Karpas-422 (cell line): Measurements from ENCODE around the gene CFAP97D2. TPM values are rescaled to one million over a fixed set of nuclear protein-coding genes. Genes with fewer than 3 reads are reported as not detected.
A peak's percentile ranks its signal among the peaks of the same experiment; 100 is the strongest.

Experiments used
- DNase-seq: peaks from one replicate; pipeline ENCODE4 v3.0.0-alpha.2; 2015
- H2AFZ ChIP-seq: fragments of 200-600 bp; sonication (generic); 2 replicates; pipeline ENCODE4 v1.6.1; 2014; ENCODE audit warnings: antibody characterized with exemption, low read length, mixed read lengths
- H3K27ac ChIP-seq: fragments of 200-600 bp; sonication (generic); 2 replicates; pipeline ENCODE4 v1.5.1; 2014; ENCODE audit warnings: mild to moderate bottlenecking, low read length, moderate library complexity
- H3K27me3 ChIP-seq: fragments of 200-600 bp; sonication (generic); 2 replicates; pipeline ENCODE4 v1.6.1; 2014; ENCODE audit warnings: low read length, mixed read lengths
- H3K36me3 ChIP-seq: fragments of 200-600 bp; sonication (generic); 2 replicates; pipeline ENCODE4 v1.6.1; 2014; ENCODE audit warnings: low read length, mixed read lengths; ENCODE audit not compliant: insufficient read depth
- H3K4me1 ChIP-seq: fragments of 200-600 bp; sonication (generic); 2 replicates; pipeline ENCODE4 v1.6.1; 2014; ENCODE audit warnings: mild to moderate bottlenecking, low read length, mixed read lengths
- H3K4me2 ChIP-seq: fragments of 200-600 bp; sonication (generic); 2 replicates; pipeline ENCODE4 v1.6.1; 2014; ENCODE audit warnings: low read length, low read depth, mild to moderate bottlenecking; ENCODE audit not compliant: poor library complexity, severe bottlenecking
- H3K4me3 ChIP-seq: fragments of 200-600 bp; sonication (generic); 2 replicates; pipeline ENCODE4 v1.5.1; 2014; ENCODE audit warnings: mild to moderate bottlenecking, antibody characterized with exemption, low read length, mixed read lengths
- H3K79me2 ChIP-seq: fragments of 200-600 bp; sonication (generic); 2 replicates; pipeline ENCODE4 v1.6.1; 2014; ENCODE audit warnings: mild to moderate bottlenecking, low read length, mixed read lengths
- H3K9ac ChIP-seq: fragments of 200-600 bp; sonication (generic); 2 replicates; pipeline ENCODE4 v1.6.0; 2014; ENCODE audit warnings: low read length
- H3K9me2 ChIP-seq: fragments of 200-600 bp; sonication (generic), shearing (Covaris generic); replicated peaks from 2 replicates; pipeline ENCODE4 v1.6.0; 2014; ENCODE audit warnings: mild to moderate bottlenecking, low read length, moderate library complexity; ENCODE audit not compliant: insufficient read depth
- H3K9me3 ChIP-seq: fragments of 300-700, 200-600 bp; sonication (generic); 2 replicates; pipeline ENCODE4 v1.6.1; 2014; ENCODE audit warnings: low read length, mixed read lengths
- H4K20me1 ChIP-seq: fragments of 200-600 bp; sonication (generic); 2 replicates; pipeline ENCODE4 v1.6.1; 2014; ENCODE audit warnings: mild to moderate bottlenecking, antibody characterized with exemption, low read length, low read depth; ENCODE audit not compliant: insufficient read depth
- small RNA-seq: library from RNA; depleted of rRNA; stranded (forward); fragments of <200 nt; gene quantifications from one replicate; pipeline ENCODE3, GENCODE V24; 2014
- total RNA-seq: library from RNA; depleted of rRNA; stranded (reverse); fragments of >200 nt; shearing (Covaris generic); gene quantifications from 2 replicates; pipeline ENCODE4 v1.2.3, GENCODE V29; 2014; ENCODE audit warnings: low replicate concordance; rRNA removed

CFAP97D2 gene
- total RNA-seq, 1 experiment from 2014 or later, result not detected

DNA sequence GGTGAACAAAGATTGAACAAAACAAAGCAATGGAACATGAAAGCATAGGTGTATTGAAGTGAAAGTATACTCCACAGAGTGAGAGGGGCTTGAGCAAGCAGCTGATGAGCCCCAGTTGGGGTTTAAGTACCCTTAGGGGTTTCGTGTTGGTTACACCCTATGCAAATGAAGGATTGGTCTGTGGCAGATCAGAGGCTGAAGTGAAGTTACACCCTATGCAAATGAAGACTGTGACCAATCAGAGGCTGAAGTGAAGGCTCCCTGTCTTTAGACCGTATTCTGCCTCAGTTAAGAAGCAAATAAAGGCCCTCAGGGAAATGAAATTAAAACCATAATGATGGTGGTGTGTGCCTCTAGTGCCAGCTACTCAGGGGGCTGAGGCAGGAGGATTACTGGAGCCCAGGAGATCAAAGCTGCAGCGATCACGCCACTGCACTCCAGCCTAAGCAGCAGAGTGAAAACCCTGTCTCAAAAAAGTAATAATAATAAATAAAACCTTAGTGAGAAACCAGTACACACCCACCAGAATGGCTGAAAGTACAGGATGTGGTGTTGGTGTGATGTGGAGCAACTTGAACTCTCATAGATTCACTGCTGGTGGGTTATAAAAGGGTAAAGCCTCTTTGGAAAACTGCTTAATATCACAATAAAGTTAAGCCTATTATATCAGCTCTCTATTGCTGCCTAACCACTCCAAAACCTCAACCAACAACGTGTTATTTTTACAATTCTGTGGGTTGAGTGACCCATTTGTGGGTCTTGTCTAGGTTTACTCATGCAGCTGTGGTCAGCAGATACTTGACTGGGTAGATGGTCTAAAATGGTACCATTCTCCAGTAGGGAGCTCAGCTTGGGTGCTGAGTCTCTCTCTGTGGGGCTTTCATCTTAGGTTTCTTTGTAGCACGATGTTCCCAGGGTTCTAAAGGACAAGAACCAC lies 89.6 kb downstream of the CFAP97D2 start:
- peaks cover 71% of the 10 kb centered on the region for H3K36me3 ChIP-seq
- DNase-seq, result peak; percentile 79

DNA sequence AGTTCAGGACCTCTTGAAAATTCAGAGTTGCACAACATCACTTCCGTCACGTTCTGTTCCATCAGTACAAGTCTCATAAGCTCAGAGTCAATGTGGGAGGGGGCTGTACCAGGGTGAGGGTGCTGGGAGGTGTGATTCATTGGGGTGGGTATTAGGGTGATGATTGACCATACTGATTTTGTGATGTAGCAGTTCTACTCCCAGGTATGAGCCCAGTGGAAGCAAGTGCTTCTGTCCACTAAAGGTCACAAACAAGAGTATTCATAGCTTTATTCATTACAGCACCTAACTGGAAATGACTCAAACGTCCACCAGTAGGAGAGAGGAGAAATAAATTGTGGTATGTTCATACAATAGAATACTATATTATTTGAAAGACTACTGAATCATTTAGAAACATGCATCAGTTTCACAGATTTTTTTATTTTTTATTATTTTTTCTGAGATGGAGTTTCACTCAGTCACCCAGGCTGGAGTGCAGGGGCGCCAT lies 90.3 kb downstream of the CFAP97D2 start:
- no peak overlapping the region for H3K9ac ChIP-seq
- peaks cover 3% of the 10 kb centered on the region; the same call in 1 of the 2 replicates for H3K9me3 ChIP-seq
- peaks cover 16% of the 10 kb centered on the region for H3K4me1 ChIP-seq
- H3K79me2 ChIP-seq, result no peaks in the 10 kb centered on the region
- peaks cover 67% of the 10 kb centered on the region for H3K36me3 ChIP-seq
- no peak overlapping the region for H3K4me2 ChIP-seq
- H3K4me3 ChIP-seq, result no peak overlapping the region
- no peaks in the 10 kb centered on the region for H4K20me1 ChIP-seq
- no peak for DNase-seq
- H3K27me3 ChIP-seq, result no peaks in the 10 kb centered on the region
- no peaks in the 10 kb centered on the region for H3K9me2 ChIP-seq
- peak overlapping the region; percentile 65; the same call in 1 of the 2 replicates for H3K27ac ChIP-seq
- no peak overlapping the region for H2AFZ ChIP-seq

More for the DNA sequence above, 89.6 kb downstream of the CFAP97D2 start:
- no peaks in the 10 kb centered on the region for H3K9me2 ChIP-seq
- no peak overlapping the region for H3K4me3 ChIP-seq
- peak overlapping the region; percentile 65 for H3K27ac ChIP-seq
- H2AFZ ChIP-seq, result no peak overlapping the region
- H4K20me1 ChIP-seq, result no peaks in the 10 kb centered on the region
- peaks cover 2% of the 10 kb centered on the region; the same call in 1 of the 2 replicates for H3K79me2 ChIP-seq
- no peaks in the 10 kb centered on the region for H3K27me3 ChIP-seq
- H3K9me3 ChIP-seq, result peaks cover 3% of the 10 kb centered on the region; the same call in 1 of the 2 replicates
- no peak overlapping the region for H3K9ac ChIP-seq
- peaks cover 16% of the 10 kb centered on the region for H3K4me1 ChIP-seq
- no peak overlapping the region for H3K4me2 ChIP-seq

Small RNA genes within 50 kb of the gene (small RNA-seq; reads per million reads assigned to genes)
- gene MIR548AR, result not detected

Other genes starting within 250 kb of the CFAP97D2 start
- gene C13orf46, start 205.2 kb upstream of the CFAP97D2 start, total RNA-seq, result not detected in 2 replicates
- gene RASA3, start 46.6 kb upstream of the CFAP97D2 start, total RNA-seq, result 0.56 and 2.4 TPM in 2 replicates
- 41.9 and 57.1 TPM in 2 replicates for gene CDC16, start 55.6 kb downstream of the CFAP97D2 start, total RNA-seq
- gene UPF3A, start 102.3 kb downstream of the CFAP97D2 start, total RNA-seq, result 35.8 and 41.1 TPM in 2 replicates
- gene CHAMP1, start 135.2 kb downstream of the CFAP97D2 start, total RNA-seq, result 22.5 and 35.2 TPM in 2 replicates